ENCODE measurements around the gene IL22. TPM values are rescaled to one million over a fixed set of nuclear protein-coding genes. Genes with fewer than 3 reads are reported as not detected.

The IL22 gene
- total and polyA plus RNA-seq, 2 donors (not counting 1 experiment from before 2014, with no cell fraction given) = not detected

GRCh38 chr12:68206446-68206845 is 47.0 kb downstream of the IL22 start:
- H3K9me3 ChIP-seq (ENCODE audit: control insufficient read depth, insufficient read depth, low read depth, low read length) = no peaks in the 10 kb centered on the region
- H3K27me3 ChIP-seq (ENCODE audit: control insufficient read depth, insufficient read depth, low read length) = peaks cover 3% of the 10 kb centered on the region
- no peaks in the 10 kb centered on the region for H3K79me2 ChIP-seq (ENCODE audit: control insufficient read depth, insufficient read depth, low read length)
- no peak overlapping the region for H2AFZ ChIP-seq (ENCODE audit: low read length)
- no peak for DNase-seq (ENCODE audit: low read depth in 2 of 2)
- H4K20me1 ChIP-seq (ENCODE audit: control insufficient read depth, extremely low read depth, insufficient read depth, low read length) = no peaks in the 10 kb centered on the region
- TF ChIP-seq EZH2 (IDR thresholded peaks at IDR 0.05; ENCODE audit: low read length, missing control alignments) = no peak
- TF ChIP-seq, protein P1, sequence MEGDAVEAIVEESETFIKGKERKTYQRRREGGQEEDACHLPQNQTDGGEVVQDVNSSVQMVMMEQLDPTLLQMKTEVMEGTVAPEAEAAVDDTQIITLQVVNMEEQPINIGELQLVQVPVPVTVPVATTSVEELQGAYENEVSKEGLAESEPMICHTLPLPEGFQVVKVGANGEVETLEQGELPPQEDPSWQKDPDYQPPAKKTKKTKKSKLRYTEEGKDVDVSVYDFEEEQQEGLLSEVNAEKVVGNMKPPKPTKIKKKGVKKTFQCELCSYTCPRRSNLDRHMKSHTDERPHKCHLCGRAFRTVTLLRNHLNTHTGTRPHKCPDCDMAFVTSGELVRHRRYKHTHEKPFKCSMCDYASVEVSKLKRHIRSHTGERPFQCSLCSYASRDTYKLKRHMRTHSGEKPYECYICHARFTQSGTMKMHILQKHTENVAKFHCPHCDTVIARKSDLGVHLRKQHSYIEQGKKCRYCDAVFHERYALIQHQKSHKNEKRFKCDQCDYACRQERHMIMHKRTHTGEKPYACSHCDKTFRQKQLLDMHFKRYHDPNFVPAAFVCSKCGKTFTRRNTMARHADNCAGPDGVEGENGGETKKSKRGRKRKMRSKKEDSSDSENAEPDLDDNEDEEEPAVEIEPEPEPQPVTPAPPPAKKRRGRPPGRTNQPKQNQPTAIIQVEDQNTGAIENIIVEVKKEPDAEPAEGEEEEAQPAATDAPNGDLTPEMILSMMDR (conservative IDR thresholded peaks at IDR 0.05 in 1 of 2, IDR thresholded peaks at IDR 0.05 in 1 of 2; ENCODE audit: low read depth in 1 of 2, low read length in 2 of 2) = no peak
- H3K36me3 ChIP-seq (ENCODE audit: control insufficient read depth, insufficient read depth, low read length) = no peaks in the 10 kb centered on the region
- H3K4me2 ChIP-seq (ENCODE audit: extremely low read depth, insufficient read depth, low read length) = no peak overlapping the region
- no peak overlapping the region for H3K27ac ChIP-seq (ENCODE audit: insufficient read depth, low read length)
- H3K4me1 ChIP-seq (ENCODE audit: control insufficient read depth, extremely low read depth, insufficient read depth, low read length) = no peaks in the 10 kb centered on the region
- H3K4me3 ChIP-seq (replicated peaks in 1 of 4; ENCODE audit: control extremely low read depth in 1 of 4, insufficient read depth in 1 of 4, low read depth in 3 of 4, low read length in 4 of 4) = no peak overlapping the region
- no peak overlapping the region for H3K9ac ChIP-seq (ENCODE audit: insufficient read depth, low read length)

DNA sequence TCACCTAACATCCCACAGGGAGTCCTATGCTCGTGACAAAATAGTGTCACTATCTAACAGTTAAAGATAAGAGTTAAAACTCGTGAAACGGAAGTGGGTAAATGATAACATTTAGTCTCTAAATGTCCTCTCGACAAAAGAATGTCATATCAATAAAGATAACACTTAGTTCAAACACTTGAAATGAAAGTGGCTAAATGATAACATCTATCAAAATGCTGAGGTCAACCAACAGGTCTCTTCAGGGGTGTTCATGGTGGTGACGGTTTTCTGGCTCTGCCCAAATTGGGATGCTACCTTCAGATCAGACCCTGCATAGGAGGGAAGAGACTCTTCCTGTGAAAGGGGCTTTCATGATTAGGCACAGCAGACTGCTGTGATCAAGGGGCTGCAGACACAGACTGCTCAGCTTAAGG is 49.9 kb downstream of the IL22 start:
- H3K9me3 ChIP-seq (ENCODE audit: control insufficient read depth, insufficient read depth, low read depth, low read length) = no peaks in the 10 kb centered on the region
- TF ChIP-seq, protein P1 (conservative IDR thresholded peaks at IDR 0.05 in 1 of 2, IDR thresholded peaks at IDR 0.05 in 1 of 2; ENCODE audit: low read depth in 1 of 2, low read length in 2 of 2) = no peak
- TF ChIP-seq EZH2 (IDR thresholded peaks at IDR 0.05; ENCODE audit: low read length, missing control alignments) = no peak
- no peak overlapping the region for H2AFZ ChIP-seq (ENCODE audit: low read length)
- H3K27me3 ChIP-seq (ENCODE audit: control insufficient read depth, insufficient read depth, low read length) = peaks cover 5% of the 10 kb centered on the region
- no peak for DNase-seq (ENCODE audit: low read depth in 2 of 2)
- no peaks in the 10 kb centered on the region for H3K36me3 ChIP-seq (ENCODE audit: control insufficient read depth, insufficient read depth, low read length)
- no peak overlapping the region for H3K4me2 ChIP-seq (ENCODE audit: extremely low read depth, insufficient read depth, low read length)
- H3K79me2 ChIP-seq (ENCODE audit: control insufficient read depth, insufficient read depth, low read length) = no peaks in the 10 kb centered on the region
- no peak overlapping the region for H3K9ac ChIP-seq (ENCODE audit: insufficient read depth, low read length)
- H3K4me3 ChIP-seq (replicated peaks in 1 of 4; ENCODE audit: control extremely low read depth in 1 of 4, insufficient read depth in 1 of 4, low read depth in 3 of 4, low read length in 4 of 4) = no peak overlapping the region
- H3K27ac ChIP-seq (ENCODE audit: insufficient read depth, low read length) = no peak overlapping the region
- no peaks in the 10 kb centered on the region for H3K4me1 ChIP-seq (ENCODE audit: control insufficient read depth, extremely low read depth, insufficient read depth, low read length)
- no peaks in the 10 kb centered on the region for H4K20me1 ChIP-seq (ENCODE audit: control insufficient read depth, extremely low read depth, insufficient read depth, low read length)

DNA sequence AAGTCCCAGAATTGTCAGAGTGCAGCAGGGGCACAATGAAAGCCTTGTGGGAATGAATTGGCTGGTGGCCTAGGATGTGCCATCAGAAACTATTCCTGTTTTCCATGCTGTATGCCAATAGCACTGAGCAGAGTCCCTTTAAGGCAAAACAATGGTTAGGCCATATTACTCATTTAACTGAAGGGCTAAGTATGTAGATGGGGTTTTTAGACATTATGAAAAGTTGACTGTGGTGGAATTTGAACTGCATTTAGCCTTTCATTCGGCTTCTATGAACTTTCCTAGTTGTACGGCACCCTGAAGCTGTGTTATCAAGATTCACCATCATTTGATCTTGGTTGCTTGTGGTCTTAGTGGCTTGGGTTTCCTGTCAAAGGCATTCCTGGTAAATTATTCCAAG is 52.5 kb downstream of the IL22 start:
- Histone ChIP-seq H3K27ac (ENCODE audit: insufficient read depth, low read length) (no peak overlapping the region), H3K27me3 (ENCODE audit: control insufficient read depth, insufficient read depth, low read length) (peaks cover 8% of the 10 kb centered on the region), H4K20me1 (ENCODE audit: control insufficient read depth, extremely low read depth, insufficient read depth, low read length) (no peaks in the 10 kb centered on the region), H3K4me2 (ENCODE audit: extremely low read depth, insufficient read depth, low read length) (no peak overlapping the region), H3K9me3 (ENCODE audit: control insufficient read depth, insufficient read depth, low read depth, low read length) (no peaks in the 10 kb centered on the region), H3K4me3 (replicated peaks in 1 of 4; ENCODE audit: control extremely low read depth in 1 of 4, insufficient read depth in 1 of 4, low read depth in 3 of 4, low read length in 4 of 4) (no peak overlapping the region), H2AFZ (ENCODE audit: low read length) (no peak overlapping the region), H3K79me2 (ENCODE audit: control insufficient read depth, insufficient read depth, low read length) (no peaks in the 10 kb centered on the region), H3K4me1 (ENCODE audit: control insufficient read depth, extremely low read depth, insufficient read depth, low read length) (no peaks in the 10 kb centered on the region), H3K9ac (ENCODE audit: insufficient read depth, low read length) (no peak overlapping the region), H3K36me3 (ENCODE audit: control insufficient read depth, insufficient read depth, low read length) (no peaks in the 10 kb centered on the region)
- no peak for TF ChIP-seq EZH2 (IDR thresholded peaks at IDR 0.05; ENCODE audit: low read length, missing control alignments)
- TF ChIP-seq, protein P1 (conservative IDR thresholded peaks at IDR 0.05 in 1 of 2, IDR thresholded peaks at IDR 0.05 in 1 of 2; ENCODE audit: low read depth in 1 of 2, low read length in 2 of 2) = no peak
- DNase-seq (ENCODE audit: low read depth in 2 of 2) = peak in 1 of 2 donors; percentile 84
